ENCODE data around the gene GGA2. TPM values are rescaled to one million over a fixed set of nuclear protein-coding genes. Genes with fewer than 3 reads are reported as not detected.
"Not testable (repeated sequence)": the region's sequence is repeated elsewhere in the genome, so short reads cannot be mapped to it uniquely, and the experiment has no call there.

GGA2 gene
- total and polyA plus RNA-seq, 8 donors, result 17.6 to 62.5 (median 37.3) TPM

DNA sequence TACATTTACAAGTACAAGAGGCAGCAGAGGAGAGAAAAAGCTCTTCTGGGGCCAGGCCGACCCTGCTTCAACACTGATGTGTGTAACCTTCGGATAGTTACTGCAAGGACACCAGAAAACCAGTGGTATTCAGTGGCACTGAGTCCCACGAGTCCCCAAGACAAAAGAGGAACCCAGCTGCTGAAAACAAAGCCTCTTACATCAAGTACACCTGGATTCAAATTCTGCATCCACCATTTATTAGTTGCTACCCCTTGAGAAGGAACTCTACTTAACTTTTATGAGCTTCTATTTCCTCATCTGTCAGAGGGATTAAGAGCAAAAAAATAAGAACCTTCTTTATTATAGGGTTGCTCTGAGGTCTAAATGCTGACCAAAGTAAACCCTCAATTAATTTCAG is 44.2 kb upstream of the GGA2 start:
- WGBS, 5 donors, result 79 to 92% (median 87%) methylated on average over 3 of the region's 3 CpGs
- intact Hi-C loops (cut with DNase I; ENCODE audit: low total_unique reads), result no loop called here
- no peaks in the 10 kb centered on the region for H3K27me3 ChIP-seq

DNA sequence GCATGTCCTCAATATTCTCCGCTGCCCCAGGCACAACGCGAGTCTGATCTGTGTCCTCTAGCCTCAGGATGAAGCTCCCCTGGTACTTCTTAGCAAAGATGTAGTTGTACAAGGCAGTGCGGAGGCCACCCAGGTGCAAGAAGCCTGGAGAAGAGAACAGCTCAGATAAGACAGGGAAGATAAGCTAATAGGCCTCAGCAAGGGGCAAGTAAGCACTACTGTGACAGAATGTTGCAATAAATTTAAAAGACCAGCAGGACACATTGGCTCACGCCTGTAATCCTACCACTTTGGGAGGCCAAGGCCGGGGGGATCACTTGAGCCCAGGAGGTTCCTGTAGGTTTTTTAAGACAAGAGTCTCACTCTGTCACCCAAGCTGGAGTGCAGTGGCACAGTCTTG is 41.9 kb upstream of the GGA2 start:
- no peak for DNase-seq
- H3K27me3 ChIP-seq, result no peaks in the 10 kb centered on the region
- intact Hi-C loops (cut with DNase I; ENCODE audit: low total_unique reads), result no loop called here
- H3K4me3 ChIP-seq, result no peak overlapping the region
- H3K9me3 ChIP-seq, result no peaks in the 10 kb centered on the region
- 78 to 87% (median 80%) methylated on average over 6 of the region's 6 CpGs for WGBS, 5 donors
- TF ChIP-seq, protein P1, sequence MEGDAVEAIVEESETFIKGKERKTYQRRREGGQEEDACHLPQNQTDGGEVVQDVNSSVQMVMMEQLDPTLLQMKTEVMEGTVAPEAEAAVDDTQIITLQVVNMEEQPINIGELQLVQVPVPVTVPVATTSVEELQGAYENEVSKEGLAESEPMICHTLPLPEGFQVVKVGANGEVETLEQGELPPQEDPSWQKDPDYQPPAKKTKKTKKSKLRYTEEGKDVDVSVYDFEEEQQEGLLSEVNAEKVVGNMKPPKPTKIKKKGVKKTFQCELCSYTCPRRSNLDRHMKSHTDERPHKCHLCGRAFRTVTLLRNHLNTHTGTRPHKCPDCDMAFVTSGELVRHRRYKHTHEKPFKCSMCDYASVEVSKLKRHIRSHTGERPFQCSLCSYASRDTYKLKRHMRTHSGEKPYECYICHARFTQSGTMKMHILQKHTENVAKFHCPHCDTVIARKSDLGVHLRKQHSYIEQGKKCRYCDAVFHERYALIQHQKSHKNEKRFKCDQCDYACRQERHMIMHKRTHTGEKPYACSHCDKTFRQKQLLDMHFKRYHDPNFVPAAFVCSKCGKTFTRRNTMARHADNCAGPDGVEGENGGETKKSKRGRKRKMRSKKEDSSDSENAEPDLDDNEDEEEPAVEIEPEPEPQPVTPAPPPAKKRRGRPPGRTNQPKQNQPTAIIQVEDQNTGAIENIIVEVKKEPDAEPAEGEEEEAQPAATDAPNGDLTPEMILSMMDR (IDR thresholded peaks at IDR 0.05), result no peak
- TF ChIP-seq EP300 (IDR thresholded peaks at IDR 0.05) (no peak), POLR2AphosphoS5 (IDR thresholded peaks at IDR 0.05) (no peak), POLR2A (IDR thresholded peaks at IDR 0.05) (no peak)
- peaks cover 44 to 66% (median 65%) of the 10 kb centered on the region in 4 donors for H3K36me3 ChIP-seq
- no peak overlapping the region for H3K27ac ChIP-seq
- peaks cover 0 to 18% (median 11%) of the 10 kb centered on the region in 4 donors for H3K4me1 ChIP-seq

More for the DNA sequence above, 44.2 kb upstream of the GGA2 start:
- H3K9me3 ChIP-seq, result no peaks in the 10 kb centered on the region
- H3K36me3 ChIP-seq, result peaks cover 33 to 46% (median 45%) of the 10 kb centered on the region in 4 donors
- TF ChIP-seq, protein P1 (IDR thresholded peaks at IDR 0.05), result no peak
- TF ChIP-seq EP300 (IDR thresholded peaks at IDR 0.05) (no peak), POLR2AphosphoS5 (IDR thresholded peaks at IDR 0.05) (no peak), POLR2A (IDR thresholded peaks at IDR 0.05) (no peak)
- H3K4me1 ChIP-seq, result peaks cover 11 to 35% (median 28%) of the 10 kb centered on the region in 4 donors
- no peak overlapping the region for H3K4me3 ChIP-seq
- no peak for DNase-seq
- no peak overlapping the region for H3K27ac ChIP-seq

DNA sequence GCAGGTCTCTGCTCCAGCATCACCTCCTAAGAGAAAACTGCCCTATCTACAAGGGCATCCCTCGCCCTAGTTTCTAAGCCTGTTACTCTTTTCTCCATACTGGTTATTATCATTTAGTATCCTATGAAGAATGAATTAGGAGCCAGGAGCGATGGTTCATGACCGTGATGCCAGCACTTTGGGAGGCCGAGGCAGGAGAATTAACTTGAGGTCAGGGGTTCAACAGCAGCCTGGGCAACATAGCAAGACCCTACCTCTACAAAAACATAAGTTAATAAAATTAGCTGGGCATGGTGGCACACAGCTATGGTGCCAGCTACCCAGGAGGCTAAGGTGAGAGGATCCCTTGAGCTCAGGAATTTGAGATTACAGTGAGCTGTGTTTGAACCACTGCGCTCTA is 39.6 kb upstream of the GGA2 start:
- TF ChIP-seq POLR2A (IDR thresholded peaks at IDR 0.05), result no peak
- TF ChIP-seq, protein P1 (IDR thresholded peaks at IDR 0.05), result no peak
- TF ChIP-seq POLR2AphosphoS5 (IDR thresholded peaks at IDR 0.05), result no peak
- no peak for TF ChIP-seq EP300 (IDR thresholded peaks at IDR 0.05)
- WGBS, 5 donors, result 94 to 100% (median 98%) methylated on average over 5 of the region's 5 CpGs
- Histone ChIP-seq H3K36me3 (peaks cover 52 to 88% (median 85%) of the 10 kb centered on the region in 4 donors), H3K4me1 (no peaks in the 10 kb centered on the region), H3K27me3 (no peaks in the 10 kb centered on the region), H3K9me3 (no peaks in the 10 kb centered on the region), H3K27ac (no peak overlapping the region), H3K4me3 (no peak overlapping the region)
- no peak for DNase-seq
- intact Hi-C loops (cut with DNase I; ENCODE audit: low total_unique reads), result no loop called here

DNA sequence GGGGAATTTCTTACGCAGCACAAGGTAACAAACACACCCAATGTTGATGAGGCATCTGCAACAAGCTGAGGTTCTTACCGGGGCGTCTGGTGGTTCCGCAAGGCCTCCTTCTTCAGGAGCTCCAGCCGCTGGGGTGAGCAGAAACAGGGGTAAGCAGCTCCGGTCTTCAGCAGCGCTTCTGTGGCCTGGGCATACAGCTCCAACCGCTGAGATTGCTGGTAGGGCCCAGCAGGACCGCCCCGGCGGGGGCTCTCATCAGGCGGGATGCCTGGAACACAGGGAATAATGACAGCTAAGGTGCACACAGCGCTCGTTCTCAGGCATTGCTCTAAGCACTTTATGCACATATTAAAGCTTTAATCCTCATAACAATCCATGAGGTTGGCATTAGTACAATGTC is 34.1 kb upstream of the GGA2 start:
- intact Hi-C loops (cut with DNase I; ENCODE audit: low total_unique reads), result no loop called here
- H3K9me3 ChIP-seq, result no peaks in the 10 kb centered on the region
- DNase-seq, result no peak
- H3K27ac ChIP-seq, result no peak overlapping the region
- WGBS, 5 donors, result 95 to 97% (median 96%) methylated on average over 11 to 14 of the region's 14 CpGs
- H3K36me3 ChIP-seq, result peaks cover 43 to 99% (median 97%) of the 10 kb centered on the region in 4 donors
- TF ChIP-seq POLR2A (IDR thresholded peaks at IDR 0.05) (no peak), POLR2AphosphoS5 (IDR thresholded peaks at IDR 0.05) (no peak), EP300 (IDR thresholded peaks at IDR 0.05) (no peak)
- TF ChIP-seq, protein P1 (IDR thresholded peaks at IDR 0.05), result no peak
- H3K27me3 ChIP-seq, result no peaks in the 10 kb centered on the region
- H3K4me3 ChIP-seq, result no peak overlapping the region
- H3K4me1 ChIP-seq, result peaks cover 0 to 13% (median 3%) of the 10 kb centered on the region in 4 donors

DNA sequence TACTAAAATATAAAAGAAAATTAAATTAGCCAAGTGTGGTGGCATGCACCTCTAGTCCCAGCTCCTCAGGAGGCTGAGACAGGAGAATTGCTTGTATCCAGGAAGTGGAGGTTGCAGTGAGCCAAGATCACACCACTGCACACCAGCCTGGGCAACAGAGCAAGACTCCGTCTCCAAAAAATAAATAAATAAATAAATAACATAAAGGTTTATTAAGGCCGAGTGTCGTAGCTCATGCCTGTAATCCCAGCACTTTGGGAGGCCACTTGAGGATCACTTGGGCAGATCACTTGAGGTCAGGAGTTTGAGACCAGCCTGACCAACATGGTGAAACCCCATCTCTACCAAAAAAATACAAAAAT is 30.5 kb upstream of the GGA2 start:
- DNase-seq; H3K4me3 ChIP-seq; intact Hi-C loops (cut with DNase I; ENCODE audit: low total_unique reads); H3K27ac ChIP-seq; H3K9me3 ChIP-seq; H3K27me3 ChIP-seq: not testable (repeated sequence)
- WGBS, 5 donors, result 92 to 100% (median 94%) methylated on average over 3 of the region's 3 CpGs
- Histone ChIP-seq H3K36me3 (peaks cover 29 to 93% (median 90%) of the 10 kb centered on the region in 4 donors), H3K4me1 (peaks cover 0 to 13% (median 3%) of the 10 kb centered on the region in 4 donors)

Data from stomach (tissue), 9 donors.